Esophagus muscularis mucosa (tissue), 4 donors: Measurements from ENCODE around the gene TOR2A. TPM values are rescaled to one million over a fixed set of nuclear protein-coding genes. Genes with fewer than 3 reads are reported as not detected.

Source experiments
- DNase-seq: peaks from one replicate; pipeline ENCODE4 v3.0.0-alpha.2; 2017; ENCODE audit errors: extremely low spot score
- H3K27ac ChIP-seq, 4 donors: fragments of 200-600 bp; sonication (generic); replicated peaks in 1 of 4; 1 replicate in 3 of 4; 2 replicates in 1 of 4; pipeline ENCODE4 v1.5.1; 2016 to 2019; ENCODE audit warnings: mild to moderate bottlenecking in 1 of 4
- H3K27me3 ChIP-seq, 4 donors: fragments of 200-600 bp; sonication (generic); one replicate each; pipeline versions ENCODE4 v1.5.1 to v1.6.0; 2016 to 2019
- H3K36me3 ChIP-seq, 4 donors: fragments of 200-600 bp; sonication (generic); one replicate each; pipeline ENCODE4 v1.5.1; 2016 to 2019
- H3K4me1 ChIP-seq, 4 donors: fragments of 200-600 bp; sonication (generic); one replicate each; pipeline ENCODE4 v1.5.1; 2016 to 2019
- H3K4me3 ChIP-seq, 4 donors: fragments of 200-600 bp; sonication (generic); 1 replicate in 2 of 4; 2 replicates in 2 of 4; pipeline ENCODE4 v1.5.1; 2016 to 2019; ENCODE audit warnings: mild to moderate bottlenecking in 4 of 4, moderate library complexity in 1 of 4
- H3K9me3 ChIP-seq, 4 donors: fragments of 200-600 bp; sonication (generic); 1 replicate in 3 of 4; 2 replicates in 1 of 4; pipeline ENCODE4 v1.5.1; 2016 to 2019
- EP300 ChIP-seq: sonication (generic); formaldehyde crosslinking; IDR thresholded peaks from one replicate; pipeline ENCODE4 v1.6.1; 2017; ENCODE audit warnings: antibody characterized with exemption
- POLR2A ChIP-seq: fragments of 450-650 bp; IDR thresholded peaks from one replicate; pipeline ENCODE4 v1.6.1; 2017; ENCODE audit warnings: antibody characterized with exemption, moderate library complexity, mild to moderate bottlenecking, low read depth
- POLR2AphosphoS5 ChIP-seq, 2 donors: sonication (generic); formaldehyde crosslinking; IDR thresholded peaks; one replicate each; pipeline ENCODE4 v1.6.1; 2017; ENCODE audit warnings: antibody characterized with exemption in 2 of 2
- WGBS: methylation state at CpG from one replicate; pipeline ENCODE4 v1.1.5; 2018; 5-methylcytosine and 5-hydroxymethylcytosine counted together
- intact Hi-C: fragments of 100-400 bp; cut with DNase I; formaldehyde crosslinking; loops from one replicate; pipeline ENCODE4 v1.15.1; 2023
- total RNA-seq, 4 donors: library from RNA; depleted of rRNA; stranded (reverse); fragments of >200 nt; gene quantifications; one replicate each; pipeline versions ENCODE4 v1.1.0 to v1.2.1, GENCODE V29; 2016
- TF ChIP-seq, protein P1 (sequence below), 3 experiments: fragments of 200-600 bp in 2 of 3; fragments of 450-650 bp in 1 of 3; sonication (generic) in 2 of 3; IDR thresholded peaks; one replicate each; pipeline ENCODE4 v1.5.1; 2017 to 2019; ENCODE audit warnings: antibody characterized with exemption in 3 of 3, mild to moderate bottlenecking in 2 of 3, moderate library complexity in 1 of 3

TOR2A gene
- total RNA-seq, 4 donors from 2014 or later, result 5.4 to 9.2 (median 7.0) TPM

DNA sequence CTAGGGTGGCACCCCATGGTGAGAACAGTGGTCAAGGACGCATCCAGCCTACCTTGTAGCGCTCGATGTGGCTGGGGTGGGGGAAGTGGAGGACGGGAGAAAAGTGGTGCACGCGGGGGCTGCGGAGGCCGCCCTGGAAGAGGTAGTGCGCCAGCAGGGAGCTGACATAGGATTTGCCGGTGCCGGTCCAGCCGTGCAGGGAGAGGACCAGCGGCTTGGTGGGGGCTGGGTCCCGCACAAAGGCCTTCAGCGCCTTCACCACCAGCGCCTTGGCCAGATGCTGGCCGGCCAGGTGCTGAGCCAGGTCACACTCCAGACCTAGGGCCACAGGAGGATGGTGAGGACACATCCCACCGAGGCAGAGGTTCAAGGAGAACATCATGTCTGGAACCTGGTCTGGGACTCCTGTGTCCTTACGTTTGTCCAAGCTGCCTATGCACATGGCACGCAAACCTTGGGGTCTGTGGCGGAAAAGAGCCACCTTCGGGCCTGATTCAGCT, 797 bp downstream of the TOR2A start:
- Histone ChIP-seq H3K9me3 (no peaks in the 10 kb centered on the region), H3K4me1 (peaks cover 11 to 31% (median 21%) of the 10 kb centered on the region in 4 donors), H3K27ac (peak overlapping the region; percentile 94 to 98 (median 95)), H3K27me3 (peaks cover 0 to 6% (median 0%) of the 10 kb centered on the region in 4 donors), H3K4me3 (peak overlapping the region; percentile 73 to 89 (median 82)), H3K36me3 (peaks cover 16 to 48% (median 36%) of the 10 kb centered on the region in 4 donors)
- intact Hi-C loops, result loop anchor here (2.0 to 5.0 kb wide), 3 partner anchors 122 to 222 kb away; partner anchors contain the start of gene STXBP1
- DNase-seq, result no peak
- 60% methylated on average over 3 of the region's 22 CpGs for WGBS
- TF ChIP-seq POLR2A (no peak), EP300 (no peak), POLR2AphosphoS5 (IDR thresholded peaks at IDR 0.05) (no peak)
- TF ChIP-seq, protein P1, sequence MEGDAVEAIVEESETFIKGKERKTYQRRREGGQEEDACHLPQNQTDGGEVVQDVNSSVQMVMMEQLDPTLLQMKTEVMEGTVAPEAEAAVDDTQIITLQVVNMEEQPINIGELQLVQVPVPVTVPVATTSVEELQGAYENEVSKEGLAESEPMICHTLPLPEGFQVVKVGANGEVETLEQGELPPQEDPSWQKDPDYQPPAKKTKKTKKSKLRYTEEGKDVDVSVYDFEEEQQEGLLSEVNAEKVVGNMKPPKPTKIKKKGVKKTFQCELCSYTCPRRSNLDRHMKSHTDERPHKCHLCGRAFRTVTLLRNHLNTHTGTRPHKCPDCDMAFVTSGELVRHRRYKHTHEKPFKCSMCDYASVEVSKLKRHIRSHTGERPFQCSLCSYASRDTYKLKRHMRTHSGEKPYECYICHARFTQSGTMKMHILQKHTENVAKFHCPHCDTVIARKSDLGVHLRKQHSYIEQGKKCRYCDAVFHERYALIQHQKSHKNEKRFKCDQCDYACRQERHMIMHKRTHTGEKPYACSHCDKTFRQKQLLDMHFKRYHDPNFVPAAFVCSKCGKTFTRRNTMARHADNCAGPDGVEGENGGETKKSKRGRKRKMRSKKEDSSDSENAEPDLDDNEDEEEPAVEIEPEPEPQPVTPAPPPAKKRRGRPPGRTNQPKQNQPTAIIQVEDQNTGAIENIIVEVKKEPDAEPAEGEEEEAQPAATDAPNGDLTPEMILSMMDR (IDR thresholded peaks at IDR 0.05), result no peak

DNA sequence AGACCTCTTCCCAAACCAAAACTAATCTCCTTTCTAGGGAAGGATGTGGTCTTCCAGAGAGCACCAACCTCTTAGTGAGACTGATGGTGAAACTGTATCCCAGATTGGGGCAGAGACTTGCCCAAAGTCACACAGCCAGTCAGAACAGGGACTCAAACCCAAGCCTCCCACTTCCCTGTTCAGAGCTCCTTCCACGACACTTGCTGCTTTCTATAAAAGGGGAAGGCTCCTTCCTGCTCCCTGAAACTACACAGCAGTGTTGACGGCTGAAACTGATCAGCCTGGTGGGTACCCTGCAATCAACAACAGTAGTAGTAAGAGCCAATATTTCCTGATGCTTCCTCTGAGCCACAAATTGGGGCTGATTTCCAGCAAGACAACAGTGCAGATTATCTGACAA, 1.5 kb downstream of the TOR2A start:
- no peaks in the 10 kb centered on the region for H3K9me3 ChIP-seq
- intact Hi-C loops, result loop anchor here (2.0 to 5.0 kb wide), 3 partner anchors 121 to 221 kb away; partner anchors contain the start of gene STXBP1
- WGBS, result 59% methylated on average over 2 of the region's 2 CpGs
- H3K4me1 ChIP-seq, result peaks cover 11 to 31% (median 21%) of the 10 kb centered on the region in 4 donors
- no peak for TF ChIP-seq POLR2AphosphoS5 (IDR thresholded peaks at IDR 0.05)
- TF ChIP-seq POLR2A, result no peak
- no peak for TF ChIP-seq EP300
- TF ChIP-seq, protein P1 (IDR thresholded peaks at IDR 0.05), result no peak
- no peak for DNase-seq
- peaks cover 16 to 41% (median 33%) of the 10 kb centered on the region in 4 donors for H3K36me3 ChIP-seq
- peaks cover 0 to 3% (median 0%) of the 10 kb centered on the region in 4 donors for H3K27me3 ChIP-seq
- peak overlapping the region in 1 of 4 donors; percentile 94 for H3K27ac ChIP-seq
- no peak overlapping the region for H3K4me3 ChIP-seq

DNA sequence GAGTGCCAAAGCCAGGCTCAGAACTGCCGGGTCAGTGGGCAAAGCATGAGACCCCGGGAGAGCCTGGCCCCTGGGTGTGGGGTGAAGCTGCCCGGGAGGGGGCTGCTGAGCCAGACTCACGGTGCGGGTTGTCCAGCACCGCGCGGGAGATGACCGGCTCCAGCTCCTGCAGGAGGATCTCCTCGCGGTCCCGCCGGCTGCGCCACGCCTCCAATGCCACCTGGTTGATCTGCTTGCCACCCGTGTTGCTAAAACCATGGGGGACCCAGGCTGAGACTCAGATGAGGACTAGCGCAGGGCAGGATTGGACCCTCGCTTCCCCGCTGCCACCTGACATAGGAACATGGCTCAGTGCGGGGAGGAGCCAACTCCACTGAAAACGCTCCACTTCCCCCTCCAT, 2.6 kb downstream of the TOR2A start:
- no peak for DNase-seq
- Histone ChIP-seq H3K27ac (no peak overlapping the region), H3K4me3 (no peak overlapping the region), H3K27me3 (no peaks in the 10 kb centered on the region), H3K36me3 (peaks cover 16 to 32% (median 28%) of the 10 kb centered on the region in 4 donors), H3K4me1 (peaks cover 11 to 31% (median 21%) of the 10 kb centered on the region in 4 donors), H3K9me3 (no peaks in the 10 kb centered on the region)
- 87% methylated on average over 8 of the region's 21 CpGs for WGBS
- TF ChIP-seq POLR2A (no peak), EP300 (no peak), POLR2AphosphoS5 (IDR thresholded peaks at IDR 0.05) (no peak)
- TF ChIP-seq, protein P1 (IDR thresholded peaks at IDR 0.05), result no peak
- intact Hi-C loops, result loop anchor here (5.0 kb wide), 2 partner anchors 120 to 220 kb away; partner anchors contain the start of gene STXBP1

DNA sequence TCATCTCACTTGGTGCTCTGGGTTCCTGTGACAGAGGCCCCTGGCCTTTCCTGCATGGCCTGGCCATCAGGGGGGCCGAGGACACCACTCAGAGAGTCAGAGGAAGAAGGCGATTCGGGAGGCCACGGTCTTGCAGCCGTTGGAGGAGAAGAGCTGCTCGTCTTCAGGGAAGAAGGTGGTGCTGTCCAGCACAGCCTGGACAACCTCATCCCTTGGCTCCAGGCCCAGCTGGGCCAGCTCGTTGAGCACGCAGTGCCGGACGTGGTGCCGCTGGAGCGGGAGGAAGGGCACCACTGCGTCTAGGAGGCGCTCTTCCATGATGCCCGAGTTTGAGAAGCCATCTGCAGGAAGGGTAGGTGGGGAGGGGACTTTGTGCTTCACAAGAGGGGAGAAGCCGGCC, 3.2 kb downstream of the TOR2A start:
- no peak for DNase-seq
- Histone ChIP-seq H3K4me1 (peaks cover 11 to 31% (median 21%) of the 10 kb centered on the region in 4 donors), H3K36me3 (peaks cover 16 to 32% (median 28%) of the 10 kb centered on the region in 4 donors), H3K9me3 (no peaks in the 10 kb centered on the region), H3K4me3 (no peak overlapping the region), H3K27me3 (no peaks in the 10 kb centered on the region), H3K27ac (no peak overlapping the region)
- intact Hi-C loops, result loop anchor here (5.0 kb wide), 2 partner anchors 120 to 220 kb away; partner anchors contain the start of gene STXBP1
- TF ChIP-seq POLR2AphosphoS5 (IDR thresholded peaks at IDR 0.05), result no peak
- TF ChIP-seq, protein P1 (IDR thresholded peaks at IDR 0.05), result no peak
- TF ChIP-seq POLR2A, result no peak
- no peak for TF ChIP-seq EP300
- WGBS, result 63% methylated on average over 12 of the region's 16 CpGs
